NCI-H128 (cell line): ENCODE measurements around the gene C5orf58.

Experiments used
- DNase-seq: peaks from one replicate; lab custom pipeline; 2025; ENCODE audit not compliant: unreplicated experiment; lab: John Stamatoyannopoulos, UW

Gene C5orf58

DNA sequence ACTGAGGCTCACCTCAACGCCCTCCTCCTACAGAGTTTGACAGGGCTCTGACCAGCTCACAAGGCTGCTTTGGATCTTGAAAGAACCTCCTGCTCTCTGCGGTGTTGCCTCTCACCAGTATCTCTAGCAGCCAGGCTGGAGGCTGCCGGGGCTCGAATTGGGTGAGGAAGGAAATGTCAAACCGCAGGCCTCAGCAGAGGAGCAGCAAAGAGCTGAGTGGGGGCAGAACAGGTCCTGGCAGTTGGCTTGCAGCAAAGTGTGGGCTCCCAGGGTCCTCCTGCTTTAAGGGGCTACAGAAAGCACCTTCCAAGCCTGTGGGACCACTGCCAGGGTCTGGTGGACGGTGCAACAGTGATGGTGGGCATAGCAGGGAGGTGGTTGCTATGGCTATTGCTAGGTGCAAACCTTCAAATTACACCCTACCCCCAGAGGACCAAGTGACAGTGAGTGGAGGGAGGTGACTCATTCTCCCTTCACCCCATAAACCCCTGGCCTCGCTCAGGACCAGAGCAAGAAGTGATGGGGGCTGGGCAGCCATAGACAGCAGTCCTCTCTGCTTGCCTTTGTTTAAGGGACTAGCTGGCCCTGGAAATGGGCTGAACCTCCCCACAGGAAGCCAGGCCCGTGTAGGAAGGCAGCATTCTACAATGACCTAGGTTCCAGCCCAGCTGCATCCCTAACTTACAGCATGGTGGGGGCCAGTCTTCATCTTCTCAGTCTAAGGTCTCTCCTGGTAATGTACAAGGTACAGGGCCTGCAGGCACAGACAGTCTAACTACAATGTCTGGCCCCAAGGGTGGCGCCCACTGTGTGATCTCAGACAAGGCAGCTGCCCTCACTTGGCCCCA, 46.0 kb downstream of the C5orf58 start:
- DNase-seq = no peak

DNA sequence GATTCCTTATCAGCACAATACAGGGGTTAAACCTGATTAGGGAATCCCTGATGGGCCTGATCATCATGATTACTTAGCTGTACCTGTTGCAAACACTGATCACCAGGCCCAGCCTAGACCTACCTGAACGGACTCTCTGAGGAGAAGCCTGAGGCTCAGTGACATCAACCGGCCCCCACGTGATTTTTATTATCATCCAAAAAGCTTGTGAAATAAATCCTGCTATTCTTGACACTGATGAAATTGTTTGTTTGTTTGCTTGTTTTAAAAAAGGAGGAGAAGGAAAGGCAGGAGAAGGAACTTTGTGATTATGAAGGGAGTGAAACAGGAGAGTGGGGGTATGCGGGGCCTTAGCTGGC, 46.7 kb downstream of the C5orf58 start:
- DNase-seq = no peak

DNA sequence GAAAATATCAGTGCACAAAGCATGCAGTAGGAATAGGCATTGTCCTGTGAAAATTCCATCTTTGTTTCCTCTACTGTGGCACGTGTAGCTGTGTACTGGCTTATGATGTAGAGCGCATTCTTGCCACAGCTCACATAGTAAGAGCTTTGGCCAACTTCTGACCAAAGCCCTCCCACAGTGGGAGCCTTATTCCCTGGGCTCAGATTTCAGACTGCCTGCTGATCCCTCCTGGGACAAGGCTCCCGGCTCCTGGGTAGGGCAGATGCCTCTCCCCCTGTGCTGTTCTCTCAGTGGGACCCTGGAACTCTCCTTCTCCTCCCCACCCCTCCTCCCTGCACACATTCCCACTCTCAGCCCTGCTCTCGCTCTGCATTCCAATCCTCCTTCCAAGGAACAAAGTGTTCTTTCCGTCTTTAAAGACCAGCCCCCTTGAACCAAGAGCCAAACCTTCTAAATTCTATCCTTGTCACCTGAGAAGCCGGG, 47.3 kb downstream of the C5orf58 start:
- DNase-seq = no peak

DNA sequence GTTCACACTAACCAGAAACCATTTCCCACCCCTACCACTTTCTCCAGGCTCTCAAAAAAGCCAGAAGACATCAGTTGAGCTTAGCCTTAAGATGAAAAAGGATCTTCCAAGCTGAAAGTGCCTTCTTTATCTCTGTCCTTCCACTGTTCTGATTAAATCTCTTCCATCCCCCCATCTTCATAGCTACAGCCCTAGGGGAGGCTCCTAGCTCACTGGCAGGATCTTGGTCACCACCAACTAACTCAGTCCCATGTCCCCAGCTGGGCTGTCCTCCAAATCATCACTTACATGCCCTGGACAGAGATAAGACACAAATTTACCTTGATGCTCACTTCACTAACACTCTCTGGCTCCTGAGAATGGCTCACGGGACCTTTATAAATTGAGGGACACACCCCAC, 50.5 kb downstream of the C5orf58 start:
- no peak for DNase-seq

DNA sequence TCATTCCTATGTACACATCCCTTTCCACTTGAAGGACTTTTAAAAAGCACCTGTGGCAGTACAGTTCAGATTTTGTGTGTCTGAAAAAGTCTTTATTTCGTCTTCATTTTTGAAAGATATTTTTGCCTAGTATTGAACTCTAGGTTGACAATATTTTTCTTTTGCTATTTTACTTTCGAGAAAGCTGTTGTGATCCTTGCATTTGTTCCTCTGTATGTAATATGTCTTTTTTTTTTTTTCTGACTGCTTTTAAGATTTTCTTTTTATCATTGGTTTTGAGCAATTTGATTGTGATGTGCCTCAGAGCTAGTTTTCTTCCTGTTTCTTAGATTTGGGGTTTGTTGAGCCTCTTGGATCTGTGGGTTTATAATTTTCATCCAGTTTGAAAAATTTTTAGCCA, 51.4 kb downstream of the C5orf58 start:
- DNase-seq = no peak

DNA sequence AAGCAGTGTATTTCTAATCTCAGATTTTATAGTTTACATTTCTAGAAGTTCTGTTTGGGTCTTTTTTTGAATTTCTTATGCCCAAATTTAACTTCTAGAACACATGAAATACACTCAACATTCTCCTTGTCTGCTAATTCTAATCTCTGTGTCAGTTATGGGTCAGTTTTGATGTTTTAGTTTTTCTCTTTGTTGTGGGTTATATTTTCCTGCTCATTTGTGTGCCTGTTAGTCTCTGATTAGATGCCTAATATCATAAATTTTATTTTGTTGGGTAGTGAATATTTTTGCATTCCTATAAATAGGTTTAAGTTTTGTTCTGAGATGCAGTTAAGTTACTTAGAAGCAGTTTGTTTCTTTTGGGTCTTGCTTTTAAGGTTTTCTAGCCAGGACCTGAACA, 52.4 kb downstream of the C5orf58 start:
- DNase-seq = no peak

DNA sequence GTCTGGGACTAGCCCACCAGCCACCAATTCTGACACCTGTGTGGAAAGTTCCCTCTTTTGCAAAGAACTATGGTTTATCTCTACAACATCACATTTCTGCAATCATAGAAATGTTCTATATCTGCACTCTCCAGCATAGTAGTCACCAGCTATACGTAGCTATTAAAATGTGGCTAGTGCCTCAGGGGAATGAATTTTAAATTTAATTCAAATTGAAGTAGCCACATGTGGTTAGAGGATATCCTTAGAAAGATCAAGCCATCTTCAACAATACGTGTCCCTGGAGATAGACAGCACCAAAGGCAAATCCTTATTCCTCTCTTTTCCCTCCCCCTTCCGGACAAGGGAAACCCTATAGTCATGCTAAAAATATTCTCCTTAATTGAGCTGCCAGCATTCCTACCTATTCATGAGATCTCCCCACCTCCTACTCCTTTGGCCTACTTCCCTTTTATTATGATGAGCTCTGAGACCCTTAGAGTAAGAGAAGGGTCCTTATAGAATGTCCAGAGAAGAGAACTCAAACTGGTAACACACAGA, 53.7 kb downstream of the C5orf58 start:
- DNase-seq = no peak

DNA sequence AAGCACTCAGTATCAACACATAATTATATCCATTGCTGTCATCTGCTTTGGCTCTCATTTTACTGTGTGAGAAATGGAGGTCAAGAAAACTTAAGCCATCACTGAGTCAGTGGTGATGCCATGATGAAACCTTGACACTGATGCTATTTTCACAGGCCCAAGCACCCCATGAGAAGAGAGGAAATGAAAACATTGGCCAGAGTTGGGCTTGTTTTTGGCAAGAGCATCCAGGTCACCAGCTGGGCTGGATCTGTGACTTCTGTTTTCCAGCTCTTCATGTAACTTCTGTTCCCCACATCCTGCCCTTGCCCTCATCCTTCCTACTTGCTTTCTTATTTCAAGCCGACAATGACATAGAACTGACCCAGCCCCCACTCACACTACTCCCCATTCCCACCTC, 54.7 kb downstream of the C5orf58 start:
- DNase-seq = no peak

DNA sequence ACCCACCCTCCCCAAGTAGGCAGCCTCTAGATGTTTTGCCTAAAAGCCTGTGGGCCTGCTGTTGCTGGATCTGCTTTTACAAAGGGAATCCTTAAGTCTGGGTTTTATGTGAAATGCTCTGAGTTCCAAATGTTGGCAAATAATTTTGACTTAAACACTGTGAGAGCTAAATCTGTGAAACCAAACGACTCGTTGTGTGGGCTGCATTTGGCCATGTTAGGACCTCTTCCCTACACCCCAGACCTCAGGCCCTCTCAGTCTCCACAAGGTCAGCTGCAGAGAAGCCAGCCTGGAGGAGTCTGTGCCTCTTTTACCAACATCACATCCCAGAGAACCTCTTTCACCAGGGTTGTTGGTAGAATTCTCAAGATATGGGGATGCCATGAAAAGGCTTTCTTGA, 55.4 kb downstream of the C5orf58 start:
- no peak for DNase-seq

DNA sequence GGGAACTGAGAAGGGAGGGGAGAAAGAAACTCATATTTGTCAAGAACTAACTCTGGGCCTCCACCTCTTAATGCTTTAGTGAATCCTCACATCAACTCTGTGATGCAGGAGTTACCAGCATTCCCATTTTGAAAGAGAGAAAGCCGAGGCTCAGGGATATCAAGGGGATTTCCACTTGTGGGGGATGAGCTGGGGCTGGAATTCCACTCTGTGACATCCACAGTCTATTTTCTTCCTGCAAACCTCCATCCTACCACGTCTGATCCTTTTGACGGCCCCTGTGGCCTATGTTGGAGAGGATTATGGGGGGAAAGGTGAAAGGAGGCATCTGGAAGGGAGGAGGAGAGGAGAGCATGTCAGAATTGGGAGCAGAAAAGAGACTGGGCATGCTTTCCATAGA, 55.8 kb downstream of the C5orf58 start:
- no peak for DNase-seq

DNA sequence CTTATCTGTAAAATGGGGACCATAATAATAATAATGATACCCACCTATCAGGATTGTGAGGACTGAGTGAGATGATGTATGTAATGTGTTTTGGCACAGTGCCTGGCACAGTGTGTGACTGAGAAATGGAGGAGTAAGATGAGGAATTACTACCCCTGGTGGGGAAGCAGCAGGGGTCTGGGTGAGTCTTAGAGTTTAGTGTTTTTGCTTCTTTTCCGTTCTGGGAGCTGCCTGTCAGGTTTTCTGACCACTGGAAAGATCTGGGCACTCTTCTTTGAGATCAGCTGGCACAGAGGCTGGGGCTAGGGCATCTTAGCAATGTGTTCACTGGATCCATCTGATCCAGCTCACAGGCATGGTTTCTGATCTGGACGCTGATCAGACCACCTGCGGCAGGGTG, 56.3 kb downstream of the C5orf58 start:
- DNase-seq = no peak

DNA sequence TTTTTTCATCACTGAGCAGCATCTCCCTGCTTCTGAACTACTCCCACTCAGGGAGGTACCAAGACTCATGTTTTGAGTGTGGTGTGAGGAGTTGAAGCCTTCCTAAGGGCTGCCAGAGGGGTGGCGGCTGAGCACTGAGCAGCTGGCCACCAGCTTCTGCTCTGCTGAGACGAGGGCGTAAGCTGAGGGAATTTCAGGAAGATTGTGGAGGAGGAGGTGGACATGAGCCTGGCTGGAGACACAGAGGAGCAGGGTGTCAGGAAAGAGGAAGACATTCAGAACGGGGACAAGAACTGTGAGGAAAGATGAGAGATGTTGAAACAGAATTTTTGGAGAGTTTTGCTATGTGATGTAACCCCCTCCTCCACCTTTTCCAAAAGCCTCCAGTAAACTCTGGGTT, 57.0 kb downstream of the C5orf58 start:
- no peak for DNase-seq

DNA sequence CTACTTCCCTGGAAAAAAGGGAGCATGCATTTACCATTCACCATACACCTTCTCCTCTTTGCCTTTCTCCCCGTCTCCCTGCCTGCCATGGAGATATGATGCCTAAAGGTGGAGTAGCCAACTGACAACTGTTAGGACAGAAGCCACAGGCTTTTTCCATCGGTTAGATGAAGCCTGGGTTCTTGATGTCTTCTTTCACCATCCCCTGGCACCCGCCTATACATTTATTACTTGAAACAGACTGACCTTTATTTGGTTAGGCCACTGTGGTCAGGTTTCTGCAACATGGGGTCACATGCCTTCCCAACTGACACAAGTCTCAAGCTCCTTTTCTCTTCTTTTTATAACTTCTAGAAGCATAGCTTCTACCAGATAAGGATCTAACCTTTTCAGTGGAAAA, 57.7 kb downstream of the C5orf58 start:
- DNase-seq = no peak

DNA sequence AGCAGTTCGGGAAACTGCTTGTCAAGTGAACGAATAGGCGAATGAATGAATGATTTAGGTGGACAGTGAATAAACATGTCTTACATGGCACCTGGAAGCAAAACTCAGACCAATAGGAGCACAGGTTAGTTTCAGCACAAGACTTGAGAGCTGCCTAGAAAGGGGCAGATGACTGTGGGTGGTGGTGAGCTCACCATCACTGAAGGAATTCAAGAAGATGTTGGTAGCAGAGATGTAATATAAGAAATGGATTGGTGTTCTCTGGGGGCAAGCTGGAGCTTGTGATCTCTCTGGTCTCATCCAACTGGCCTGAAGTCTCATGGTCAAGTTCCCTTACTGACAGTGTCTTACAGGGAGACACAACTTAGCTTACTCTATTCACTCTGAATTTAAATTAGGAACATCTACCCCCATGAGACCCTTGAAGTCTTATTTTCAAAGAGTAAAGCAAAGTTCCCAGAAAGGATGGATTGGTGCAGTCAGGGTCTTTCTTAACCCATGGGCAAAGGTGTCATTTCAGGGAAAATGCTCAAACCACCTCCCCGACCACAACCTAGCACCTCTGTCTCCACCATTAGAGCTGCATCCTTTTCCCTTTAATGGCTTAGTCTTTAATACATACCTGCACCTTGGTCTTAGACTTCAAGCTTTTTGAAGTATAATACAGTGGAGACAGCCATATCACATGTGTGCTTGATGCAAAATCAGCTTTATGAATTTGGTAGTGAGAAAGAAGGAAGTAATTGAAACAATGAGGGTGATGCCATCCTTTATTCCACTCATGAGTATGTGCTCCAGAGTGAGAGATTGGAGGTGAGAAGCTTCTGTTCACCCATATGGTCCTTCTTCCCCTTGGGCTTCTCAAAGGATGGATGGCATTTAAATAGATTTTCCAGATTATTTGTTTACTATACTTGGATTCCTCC, 59.7 kb downstream of the C5orf58 start:
- no peak for DNase-seq

DNA sequence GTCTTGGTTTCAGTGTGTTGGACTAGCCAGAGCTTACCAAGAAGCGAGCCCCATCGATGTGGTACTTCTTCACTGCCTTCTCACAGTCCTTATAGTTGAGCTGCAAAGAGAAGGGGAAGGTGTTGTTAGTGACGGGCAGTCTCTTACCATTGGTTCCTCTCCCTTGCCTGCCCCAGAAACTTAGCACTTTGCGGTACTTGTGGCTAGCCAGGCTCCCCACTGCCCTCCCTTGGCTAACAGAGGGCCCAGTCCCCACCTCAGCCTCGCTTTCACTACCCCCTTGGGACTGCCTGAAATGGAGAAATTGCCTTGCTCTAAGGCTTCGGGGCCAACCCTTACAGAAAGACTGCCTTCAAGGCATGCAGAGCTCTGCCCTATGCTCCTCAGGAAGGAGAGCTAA, 60.5 kb downstream of the C5orf58 start:
- DNase-seq = no peak

DNA sequence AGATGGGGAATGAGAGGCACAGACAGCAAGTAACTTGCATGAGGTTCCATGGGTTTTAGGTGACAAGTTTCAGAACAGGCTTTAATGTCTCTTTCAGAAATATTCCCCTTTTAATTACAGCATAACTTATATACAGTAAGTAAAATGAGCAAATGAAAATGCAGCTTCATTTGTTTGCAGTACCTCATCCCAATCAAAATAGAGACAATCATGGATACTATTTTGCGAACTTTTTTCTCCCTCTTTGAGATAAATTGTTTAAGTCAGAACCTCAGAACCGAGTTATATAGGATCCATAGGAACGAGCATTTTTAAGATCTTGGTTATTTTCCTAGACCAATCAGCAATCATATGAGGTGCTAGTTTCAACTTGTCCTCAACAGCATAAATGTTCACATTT, 61.3 kb downstream of the C5orf58 start:
- no peak for DNase-seq

DNA sequence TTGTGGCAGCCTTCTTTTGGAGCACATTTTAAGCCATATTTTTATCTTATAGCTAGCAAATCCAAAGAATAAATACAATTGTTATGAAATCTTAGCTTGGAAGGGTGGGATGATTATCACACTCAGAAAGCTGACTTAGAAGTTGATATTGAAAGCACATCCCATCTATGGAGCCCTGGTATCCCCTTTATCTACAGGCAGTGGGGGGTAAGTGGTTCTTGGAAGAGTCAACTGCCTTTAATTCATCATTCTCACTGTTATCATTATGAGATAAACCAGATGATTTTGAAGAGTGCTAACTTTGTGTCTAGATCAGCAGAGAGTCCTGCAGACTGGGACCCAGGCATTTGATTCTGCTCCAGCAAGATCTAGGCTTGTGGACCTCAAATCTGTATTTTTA, 61.8 kb downstream of the C5orf58 start:
- DNase-seq = no peak
